ENCODE results near the gene NTM.

DNA sequence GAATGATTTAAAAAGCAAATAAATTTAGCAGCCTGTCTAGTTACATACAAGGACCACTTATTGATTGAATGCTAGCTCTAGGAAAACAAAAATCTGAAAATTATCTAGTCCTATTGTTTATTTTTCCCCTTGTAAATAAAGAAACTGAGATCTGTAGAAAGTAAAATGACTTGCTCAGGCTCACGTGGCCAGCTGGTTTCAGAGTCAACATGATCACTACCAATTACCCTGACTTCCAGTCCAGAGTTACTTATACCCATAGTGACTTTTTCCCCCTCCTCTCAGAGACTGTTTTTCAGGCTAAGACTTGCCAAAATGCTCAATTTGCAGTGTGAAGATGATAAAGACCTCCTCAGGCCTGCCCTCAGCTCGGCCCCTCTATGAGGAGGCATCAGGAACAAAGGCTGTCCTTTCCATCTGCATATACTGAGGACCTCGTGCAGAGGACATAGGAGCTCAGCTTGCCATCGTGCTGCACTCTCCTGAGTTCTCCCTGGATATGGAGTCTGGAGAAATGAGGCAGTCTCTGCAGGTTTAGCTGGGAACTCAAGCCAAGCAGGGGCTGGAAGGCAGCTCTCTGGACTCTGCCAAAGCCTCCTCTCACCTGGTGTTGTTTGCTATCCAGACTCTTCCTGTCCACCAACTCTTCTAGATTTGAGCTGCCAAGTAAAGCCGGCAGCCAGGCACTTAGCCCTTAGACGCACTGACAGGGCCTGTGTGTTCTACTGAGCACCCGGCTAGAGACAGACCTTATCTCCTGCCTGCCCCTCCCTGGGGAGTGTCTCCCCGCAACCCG is 883.3 kb downstream of the NTM start:
- TF ChIP-seq, protein P1, sequence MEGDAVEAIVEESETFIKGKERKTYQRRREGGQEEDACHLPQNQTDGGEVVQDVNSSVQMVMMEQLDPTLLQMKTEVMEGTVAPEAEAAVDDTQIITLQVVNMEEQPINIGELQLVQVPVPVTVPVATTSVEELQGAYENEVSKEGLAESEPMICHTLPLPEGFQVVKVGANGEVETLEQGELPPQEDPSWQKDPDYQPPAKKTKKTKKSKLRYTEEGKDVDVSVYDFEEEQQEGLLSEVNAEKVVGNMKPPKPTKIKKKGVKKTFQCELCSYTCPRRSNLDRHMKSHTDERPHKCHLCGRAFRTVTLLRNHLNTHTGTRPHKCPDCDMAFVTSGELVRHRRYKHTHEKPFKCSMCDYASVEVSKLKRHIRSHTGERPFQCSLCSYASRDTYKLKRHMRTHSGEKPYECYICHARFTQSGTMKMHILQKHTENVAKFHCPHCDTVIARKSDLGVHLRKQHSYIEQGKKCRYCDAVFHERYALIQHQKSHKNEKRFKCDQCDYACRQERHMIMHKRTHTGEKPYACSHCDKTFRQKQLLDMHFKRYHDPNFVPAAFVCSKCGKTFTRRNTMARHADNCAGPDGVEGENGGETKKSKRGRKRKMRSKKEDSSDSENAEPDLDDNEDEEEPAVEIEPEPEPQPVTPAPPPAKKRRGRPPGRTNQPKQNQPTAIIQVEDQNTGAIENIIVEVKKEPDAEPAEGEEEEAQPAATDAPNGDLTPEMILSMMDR (conservative IDR thresholded peaks at IDR 0.05 in 1 of 2, IDR thresholded peaks at IDR 0.05 in 1 of 2; ENCODE audit: low read depth in 1 of 2, low read length in 2 of 2): no peak
- TF ChIP-seq EZH2 (IDR thresholded peaks at IDR 0.05; ENCODE audit: low read length, missing control alignments): no peak
